GM12892 (cell line): Measurements from ENCODE around the gene ADGRL3.

Source experiments
- POLR2A ChIP-seq: IDR thresholded peaks from 2 replicates; pipeline ENCODE4 v1.6.1; 2011; ENCODE audit warnings: low read depth, low read length, control low read depth
- POLR2AphosphoS5 ChIP-seq: IDR thresholded peaks from 2 replicates; pipeline ENCODE4 v1.6.1; 2011; ENCODE audit warnings: low read depth, low read length, control low read depth

GRCh38 chr4:61824454-61824853 is 624.3 kb downstream of the ADGRL3 start:
- no peak for TF ChIP-seq POLR2A
- TF ChIP-seq POLR2AphosphoS5: no peak
